SIG-M5 (cell line): ENCODE results near the gene INPP4A.

Source experiments
- DNase-seq: peaks from one replicate; lab custom pipeline; 2025; lab: John Stamatoyannopoulos, UW

Gene INPP4A

DNA sequence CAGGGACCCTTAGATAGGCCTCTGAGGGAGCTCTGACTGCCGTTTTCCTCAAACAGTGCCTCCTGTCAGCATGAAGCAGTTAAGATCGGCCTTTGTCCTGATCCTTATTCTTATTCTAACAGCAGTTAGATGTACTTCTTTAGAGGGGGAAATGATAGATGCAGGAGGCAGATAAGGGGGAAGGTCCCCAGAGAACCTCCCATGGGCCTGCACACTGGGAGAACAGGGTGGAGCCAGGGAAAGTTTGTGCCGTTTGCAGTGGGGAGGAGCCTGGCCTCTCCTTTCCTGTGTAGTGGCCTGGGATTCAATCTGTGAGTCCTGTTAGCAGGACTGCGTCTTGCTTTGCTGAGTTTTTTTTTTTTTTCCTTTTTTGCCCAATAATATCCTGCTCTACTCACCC is 7.9 kb upstream of the INPP4A start:
- no peak for DNase-seq

DNA sequence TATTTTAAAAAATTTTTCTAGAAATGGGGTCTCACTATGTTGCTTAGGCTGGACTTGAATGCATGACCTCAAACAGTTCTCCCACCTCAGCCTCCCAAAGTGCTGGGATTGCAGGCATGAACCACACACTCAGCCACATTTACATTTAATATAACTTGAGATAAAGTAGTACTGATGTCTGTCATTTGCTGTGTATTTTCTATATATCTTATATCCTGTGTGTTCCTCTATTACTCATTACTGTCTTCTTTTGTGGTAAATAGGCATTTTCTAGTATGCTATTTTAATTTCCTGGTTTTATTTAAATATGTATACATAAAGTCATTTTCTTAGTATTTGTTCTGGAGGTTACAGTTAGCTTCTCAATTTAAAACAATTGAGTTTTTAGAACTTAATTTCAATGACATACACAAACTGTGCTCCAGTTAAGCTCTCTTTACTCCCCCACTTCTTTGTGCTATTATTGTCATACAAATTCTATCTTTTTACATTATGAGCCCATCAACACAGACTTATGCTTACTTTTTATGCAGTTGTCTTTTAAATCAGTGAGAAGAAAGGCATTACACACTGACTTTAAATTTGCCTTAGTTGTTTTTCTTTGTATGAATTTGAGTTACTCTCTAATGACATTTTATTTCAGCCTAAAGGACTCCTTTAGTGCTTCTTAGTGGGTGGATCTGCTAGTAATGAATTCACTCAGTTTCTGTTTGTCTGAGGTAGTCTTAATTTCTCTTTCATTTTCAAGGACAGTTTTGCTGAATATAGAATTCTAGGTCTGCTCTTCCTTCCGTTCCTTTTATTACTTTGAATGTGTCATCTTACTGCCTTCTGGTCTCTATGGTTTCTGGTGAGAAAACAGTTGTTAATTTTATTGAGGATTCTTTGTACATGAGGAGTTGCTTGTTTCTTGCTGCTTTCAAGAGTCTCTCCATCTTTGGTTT is 6.2 kb upstream of the INPP4A start:
- no peak for DNase-seq

DNA sequence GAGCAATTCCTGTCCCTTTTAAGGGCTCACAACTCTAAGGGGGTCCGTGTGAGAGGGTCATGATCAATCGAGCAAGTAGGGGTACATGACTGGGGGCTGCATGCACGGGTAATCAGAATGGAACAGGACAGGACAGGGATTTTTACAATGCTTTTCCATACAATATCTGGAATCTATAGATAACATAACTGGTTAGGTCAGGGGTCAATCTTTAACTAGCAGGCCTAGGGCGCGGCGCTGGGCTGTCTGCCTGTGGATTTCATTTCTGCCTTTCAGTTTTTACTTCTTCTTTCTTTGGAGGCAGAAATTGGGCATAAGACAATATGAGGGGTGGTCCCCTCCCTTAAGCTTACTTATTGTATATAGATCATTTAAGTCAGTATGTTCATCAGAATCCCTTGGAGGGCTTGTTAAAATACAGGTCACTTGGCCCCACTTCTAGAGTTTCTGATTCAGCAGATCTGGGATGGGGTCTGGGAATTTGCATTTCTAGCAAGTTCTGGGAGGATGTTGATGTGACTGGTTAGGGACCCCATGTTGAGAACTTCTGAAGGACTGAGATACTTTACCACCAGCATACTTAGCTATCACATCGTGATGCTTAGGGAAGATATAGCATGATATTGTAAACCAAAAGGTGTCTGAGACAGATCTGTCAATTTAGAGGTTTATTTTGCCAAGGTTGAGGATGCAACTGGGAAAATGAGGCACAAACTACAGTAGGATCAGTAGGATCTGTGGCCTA is 2.8 kb upstream of the INPP4A start:
- no peak for DNase-seq

DNA sequence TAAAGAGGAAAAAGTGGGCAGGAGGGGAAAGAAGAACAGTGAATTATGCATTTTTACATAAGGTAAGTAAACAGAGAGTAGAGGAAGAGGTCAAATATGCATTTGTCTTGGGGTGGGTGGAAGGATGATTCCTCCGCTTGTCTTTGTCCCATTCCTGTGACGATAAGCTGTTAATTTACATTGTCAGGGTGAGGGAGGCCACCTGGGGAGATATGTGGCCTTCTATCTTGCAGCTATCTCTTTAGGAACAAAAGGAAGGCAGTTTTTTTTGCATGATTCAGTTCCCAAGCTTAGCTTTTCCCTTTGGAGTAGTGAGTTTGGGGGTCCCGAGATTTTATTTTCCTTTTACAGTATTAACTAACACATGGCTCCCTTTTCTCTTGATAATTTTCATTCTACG is 2.2 kb upstream of the INPP4A start:
- no peak for DNase-seq

DNA sequence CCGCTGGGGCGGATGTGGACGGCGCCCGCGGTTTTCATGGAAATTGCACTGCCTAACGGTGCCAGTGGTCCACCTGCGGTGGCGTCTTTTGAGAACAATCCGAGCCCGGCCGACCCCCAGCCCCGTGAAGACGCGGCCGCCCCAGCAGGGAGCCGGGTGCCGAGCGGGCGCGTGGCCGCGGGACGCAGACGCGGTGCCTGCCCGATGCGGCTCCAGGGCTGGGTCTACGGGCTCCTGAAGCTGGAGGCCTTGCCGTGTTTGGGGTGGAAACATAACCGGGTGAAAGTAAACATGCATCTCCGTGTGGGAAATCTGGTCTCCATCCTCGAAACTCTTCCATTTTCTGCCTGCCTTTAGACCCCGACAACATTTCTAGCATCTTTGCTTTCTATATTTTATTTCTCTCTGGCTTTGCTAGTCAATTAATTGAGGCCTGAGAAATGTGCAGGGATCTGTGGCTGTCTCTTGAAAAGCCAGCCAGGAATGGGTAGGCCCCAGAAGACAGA is 572 bp downstream of the INPP4A start:
- DNase-seq: no peak

DNA sequence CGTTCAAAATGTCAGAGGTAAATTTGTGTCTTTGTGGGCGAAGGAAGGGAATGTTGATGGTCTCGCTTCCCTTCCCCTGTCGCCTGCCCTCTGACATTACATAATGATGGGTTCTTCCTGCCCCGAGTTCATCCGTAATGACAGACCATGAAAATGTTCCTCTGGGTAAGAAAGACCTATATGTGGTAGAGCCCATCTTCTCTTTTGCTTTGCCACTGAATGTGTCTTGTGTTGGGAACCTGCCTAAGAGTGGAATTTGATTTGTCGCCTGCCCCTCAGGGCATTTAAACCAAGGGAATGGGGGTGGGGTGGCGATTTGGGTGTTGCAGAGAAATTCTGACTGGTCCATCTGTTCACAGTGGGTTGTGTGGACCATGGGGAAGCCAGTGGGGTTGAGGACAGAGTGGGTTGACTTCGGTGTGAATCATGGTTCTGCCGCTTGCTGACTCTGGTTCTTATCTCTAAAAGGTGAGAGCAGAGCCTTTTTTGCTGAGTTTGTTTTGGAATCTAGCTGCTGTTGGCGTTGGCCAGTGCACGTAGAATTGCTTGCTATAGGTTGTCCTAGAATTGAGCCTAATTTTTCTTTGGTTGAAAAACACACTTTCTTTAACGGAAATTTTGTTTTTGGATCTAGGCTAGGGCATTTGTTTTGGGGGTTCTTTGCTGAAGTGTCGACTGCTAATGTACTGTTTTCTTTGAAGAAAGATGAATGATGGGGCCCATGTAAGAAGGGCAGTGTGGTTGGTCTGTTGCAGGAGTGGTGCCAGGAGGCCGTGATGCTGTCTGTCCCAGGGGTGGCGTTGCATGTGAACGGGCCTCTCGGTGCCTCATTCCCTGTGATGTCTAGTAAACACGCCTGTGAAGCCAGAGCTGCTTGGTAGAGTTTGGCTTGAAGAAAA is 1.3 kb downstream of the INPP4A start:
- no peak for DNase-seq

DNA sequence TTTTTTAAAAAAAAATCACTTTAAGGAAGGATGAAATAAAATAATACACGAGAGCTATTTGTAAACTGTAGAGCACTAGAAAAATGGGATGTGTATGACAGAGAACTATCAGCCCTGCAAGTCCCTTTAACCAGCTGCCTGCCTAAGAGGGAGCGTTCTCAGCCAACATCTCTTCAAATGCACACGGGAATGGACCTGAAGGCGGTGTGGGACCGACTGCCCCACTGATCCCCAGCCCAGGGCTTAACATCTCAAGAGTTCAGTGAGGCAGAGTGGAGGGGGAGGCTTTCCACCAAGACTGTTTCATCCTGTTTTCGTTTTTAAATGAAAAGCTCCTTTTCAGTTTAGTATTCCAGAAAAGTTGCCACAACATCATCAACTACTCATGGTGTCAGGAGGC is 2.2 kb downstream of the INPP4A start:
- no peak for DNase-seq

DNA sequence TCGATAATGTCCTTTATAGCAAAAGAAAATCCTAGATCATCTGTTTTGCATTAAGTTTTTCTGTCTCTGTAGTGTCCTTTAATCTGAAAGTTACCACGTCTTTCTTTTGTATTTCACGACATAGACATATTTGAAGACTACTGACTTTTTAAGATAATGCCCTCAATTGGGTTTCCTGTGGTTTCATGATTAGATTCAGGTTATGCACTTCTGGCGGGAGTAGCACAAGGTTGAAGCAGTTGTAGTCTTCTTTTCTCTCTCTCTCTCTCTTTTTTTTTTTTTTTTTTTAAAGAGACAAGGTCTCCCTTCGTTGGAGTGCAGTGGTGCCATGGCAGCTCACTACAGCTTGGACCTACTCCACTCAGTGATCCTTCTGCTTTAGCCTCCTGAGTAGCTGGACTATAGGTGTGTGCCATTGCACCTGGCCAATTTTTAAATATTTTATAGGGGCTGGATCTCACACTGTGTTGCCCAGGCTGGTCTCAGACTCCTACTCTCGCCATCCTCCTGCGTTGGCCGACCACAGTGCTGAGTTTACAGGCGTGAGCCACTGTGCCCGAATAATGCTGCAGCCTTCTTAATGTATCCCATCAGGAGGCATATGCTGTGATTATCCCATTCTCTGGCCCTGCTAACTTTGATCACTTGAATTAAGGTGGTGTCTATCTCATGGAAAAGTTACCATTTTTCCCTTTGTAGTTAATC is 3.9 kb downstream of the INPP4A start:
- DNase-seq: no peak

DNA sequence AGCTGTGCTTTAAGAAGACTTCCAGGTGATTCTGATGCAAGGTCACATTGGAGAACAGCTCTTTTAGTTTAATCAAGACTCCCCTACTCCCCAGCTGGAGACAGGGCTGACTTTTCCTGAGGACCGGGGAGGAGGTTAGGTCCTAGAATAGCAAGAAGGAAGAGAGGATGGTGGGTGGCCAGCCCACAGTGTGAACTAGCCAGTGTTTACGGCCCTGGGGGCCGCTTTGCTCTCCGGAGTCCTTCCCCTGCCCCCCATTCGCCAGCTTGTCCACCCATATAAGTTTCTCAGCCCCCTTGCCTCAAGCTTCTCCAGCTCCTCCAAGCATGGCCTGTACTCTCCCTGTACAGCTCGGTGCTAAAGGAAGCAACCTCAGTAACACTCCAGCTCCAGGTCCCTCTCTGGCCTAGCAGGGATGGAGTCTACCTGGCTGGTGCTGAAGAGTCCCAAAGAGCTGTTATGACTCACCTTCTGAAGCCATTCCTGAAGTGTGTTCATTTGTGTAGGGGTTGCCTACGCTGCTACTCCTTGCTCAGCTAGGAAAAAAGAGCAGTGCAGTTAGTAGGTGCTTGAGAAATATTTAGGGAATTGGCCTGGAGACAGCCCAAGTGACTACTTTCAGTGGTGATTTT is 7.9 kb downstream of the INPP4A start:
- DNase-seq: no peak

DNA sequence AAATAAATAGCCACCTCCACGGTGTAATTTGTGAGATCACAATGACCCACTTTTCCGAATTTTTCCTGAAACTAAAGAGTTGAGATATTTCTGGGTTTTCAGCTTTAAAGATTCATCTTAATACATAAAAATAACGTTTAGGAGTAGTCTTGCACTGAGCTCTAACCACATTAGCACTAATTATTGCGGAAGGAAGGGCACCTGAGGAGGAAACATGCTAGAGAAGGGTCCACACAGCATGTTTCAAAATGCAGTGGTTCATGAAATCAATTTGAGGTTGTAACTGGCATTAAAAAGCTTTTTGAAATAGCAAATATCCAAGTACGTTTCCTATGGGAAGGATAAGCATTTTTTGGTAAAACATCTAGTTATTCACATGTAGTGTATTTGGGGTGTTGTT is 8.4 kb downstream of the INPP4A start:
- no peak for DNase-seq

DNA sequence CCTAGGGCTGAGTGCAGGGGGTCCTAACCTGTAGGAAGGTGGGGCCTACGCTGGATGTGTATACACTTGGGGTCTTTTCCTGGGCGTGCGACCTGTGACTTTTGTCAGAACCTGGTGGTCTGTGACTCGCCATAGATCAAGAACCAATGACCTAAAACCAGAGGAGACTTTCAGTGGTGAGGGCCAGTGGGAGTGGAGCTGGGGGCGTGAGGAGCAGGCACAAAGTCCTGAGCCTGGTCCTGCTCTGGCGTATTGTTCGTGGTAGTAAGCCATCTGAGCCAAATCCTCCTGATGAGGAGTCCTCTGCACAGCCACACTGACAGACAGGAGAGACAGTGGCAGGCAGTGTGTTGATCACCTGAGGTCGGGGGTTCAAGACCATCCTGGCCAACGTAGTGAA is 8.9 kb downstream of the INPP4A start:
- DNase-seq: no peak

DNA sequence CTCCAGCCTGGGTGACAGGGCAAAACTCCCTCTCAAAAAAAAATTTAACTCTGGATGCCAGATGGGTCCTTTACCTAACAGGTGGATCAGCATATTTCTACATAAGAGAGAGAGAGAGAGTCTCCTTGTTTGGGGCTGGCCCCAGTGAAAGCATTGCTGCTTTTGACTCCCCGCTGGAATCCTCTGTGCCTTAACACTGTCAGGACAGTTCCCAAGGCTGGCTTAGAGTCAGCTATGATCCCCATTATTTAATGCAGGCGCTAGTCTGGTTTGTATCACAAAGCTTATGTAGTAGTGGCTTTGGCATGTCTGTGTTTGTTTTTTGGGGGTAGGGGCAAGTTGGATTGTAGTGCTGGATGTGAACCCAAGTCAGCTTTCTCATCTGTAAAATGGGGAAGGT is 9.4 kb downstream of the INPP4A start:
- no peak for DNase-seq

DNA sequence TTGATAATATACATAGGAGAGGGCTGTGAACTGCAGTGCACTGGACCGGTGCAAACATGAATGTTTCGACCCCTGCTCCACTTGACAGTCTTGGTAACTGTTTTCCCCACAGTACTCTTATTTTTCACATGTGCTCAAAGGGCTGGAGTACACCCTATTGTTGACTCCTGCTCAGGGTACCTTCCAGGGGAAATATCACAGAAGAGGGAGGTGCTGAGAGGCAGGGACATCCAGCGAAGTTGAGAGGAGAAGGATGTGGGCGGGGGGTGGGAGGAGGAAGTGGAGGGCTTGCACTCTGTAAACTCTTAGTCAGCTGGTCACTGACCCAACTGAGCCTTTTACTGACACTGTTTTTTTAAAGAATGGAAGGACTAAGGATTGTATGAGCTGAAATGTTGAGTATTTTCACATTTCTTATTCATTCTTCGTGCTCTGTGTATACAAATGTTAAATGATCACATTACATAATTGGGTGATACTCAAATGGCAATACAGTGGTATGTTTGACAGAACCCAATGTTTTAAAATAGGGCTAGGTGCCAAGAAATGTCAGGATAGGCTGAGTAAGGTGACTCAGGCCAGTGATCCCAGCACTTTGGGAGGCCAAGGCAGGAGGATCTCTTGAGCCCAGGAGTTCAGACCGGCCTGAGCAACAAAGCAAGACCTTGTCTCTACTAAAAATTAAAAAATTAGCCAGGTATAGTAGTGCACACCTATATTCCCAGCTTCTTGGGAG is 10.0 kb downstream of the INPP4A start:
- no peak for DNase-seq

DNA sequence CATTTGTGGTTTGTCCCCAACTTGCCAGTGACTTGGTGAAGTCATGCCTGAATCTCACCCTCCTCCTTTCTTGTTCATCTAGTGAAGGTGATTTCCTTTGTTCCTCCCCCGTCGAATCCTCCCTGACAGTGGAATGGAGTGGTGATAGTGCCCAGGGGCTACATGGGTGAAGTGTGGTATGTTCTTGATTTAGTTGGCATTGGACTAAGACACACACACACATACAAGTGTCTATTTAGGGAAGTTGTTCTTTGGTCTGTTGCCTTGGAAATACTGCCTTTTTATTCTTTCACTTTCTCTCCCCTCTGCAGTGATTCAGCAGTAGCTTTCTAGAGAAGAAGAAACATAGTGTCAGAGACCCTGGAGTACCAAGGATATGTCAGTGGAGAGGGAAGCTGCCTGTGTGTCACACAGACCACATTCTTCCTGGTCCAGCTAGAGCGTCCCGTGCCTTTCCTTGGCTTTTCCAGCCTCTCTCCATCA is 10.9 kb downstream of the INPP4A start:
- no peak for DNase-seq

DNA sequence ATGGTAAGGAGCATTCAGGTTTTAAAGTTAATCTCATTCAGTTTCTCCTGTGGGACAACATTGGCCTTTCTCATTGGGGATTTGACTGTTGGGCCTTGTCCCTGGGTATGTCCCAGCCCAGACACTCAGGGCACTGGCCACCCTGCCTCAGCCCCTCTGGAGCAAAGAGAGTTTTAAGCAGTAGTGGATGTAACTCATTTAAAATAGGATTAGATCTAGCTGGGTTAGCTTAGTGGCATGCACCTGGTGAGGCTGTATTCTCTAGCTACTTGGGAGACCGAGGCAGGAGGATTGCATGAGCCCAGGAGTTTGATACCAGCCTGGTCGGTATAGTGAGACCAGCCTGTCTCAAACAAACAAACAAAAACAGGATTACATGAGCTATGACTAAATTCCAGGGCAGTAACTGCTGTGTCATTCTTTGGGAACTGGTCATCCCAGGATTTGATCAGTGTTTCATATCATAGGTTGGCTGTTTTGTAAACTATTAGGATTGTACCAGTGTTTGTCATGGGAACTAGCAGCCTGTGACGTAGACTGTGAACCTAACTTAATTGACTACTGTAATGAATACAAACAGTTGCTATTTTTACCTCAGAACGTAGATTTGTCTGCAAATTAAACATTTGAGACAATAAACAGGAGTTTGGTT is 12.5 kb downstream of the INPP4A start:
- no peak for DNase-seq

DNA sequence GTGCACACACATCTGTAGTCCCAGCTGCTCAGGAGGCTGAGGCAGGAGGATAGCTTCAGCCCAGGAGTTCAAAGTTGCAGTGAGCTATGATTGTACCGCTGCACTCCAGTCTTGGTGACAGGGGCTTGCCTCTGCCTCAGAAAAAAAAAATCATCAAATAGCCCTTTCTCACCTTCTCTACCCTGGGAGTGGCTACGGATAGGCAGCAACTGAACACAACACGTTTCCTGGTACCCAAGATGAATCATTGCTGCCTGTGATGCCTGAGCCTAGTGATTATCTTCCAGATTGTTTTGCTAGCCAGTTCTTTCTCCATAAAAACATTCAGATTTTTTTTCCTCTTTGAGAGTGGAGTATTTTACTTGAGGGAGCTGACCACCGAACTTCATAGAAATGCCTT is 13.5 kb downstream of the INPP4A start:
- DNase-seq: no peak

DNA sequence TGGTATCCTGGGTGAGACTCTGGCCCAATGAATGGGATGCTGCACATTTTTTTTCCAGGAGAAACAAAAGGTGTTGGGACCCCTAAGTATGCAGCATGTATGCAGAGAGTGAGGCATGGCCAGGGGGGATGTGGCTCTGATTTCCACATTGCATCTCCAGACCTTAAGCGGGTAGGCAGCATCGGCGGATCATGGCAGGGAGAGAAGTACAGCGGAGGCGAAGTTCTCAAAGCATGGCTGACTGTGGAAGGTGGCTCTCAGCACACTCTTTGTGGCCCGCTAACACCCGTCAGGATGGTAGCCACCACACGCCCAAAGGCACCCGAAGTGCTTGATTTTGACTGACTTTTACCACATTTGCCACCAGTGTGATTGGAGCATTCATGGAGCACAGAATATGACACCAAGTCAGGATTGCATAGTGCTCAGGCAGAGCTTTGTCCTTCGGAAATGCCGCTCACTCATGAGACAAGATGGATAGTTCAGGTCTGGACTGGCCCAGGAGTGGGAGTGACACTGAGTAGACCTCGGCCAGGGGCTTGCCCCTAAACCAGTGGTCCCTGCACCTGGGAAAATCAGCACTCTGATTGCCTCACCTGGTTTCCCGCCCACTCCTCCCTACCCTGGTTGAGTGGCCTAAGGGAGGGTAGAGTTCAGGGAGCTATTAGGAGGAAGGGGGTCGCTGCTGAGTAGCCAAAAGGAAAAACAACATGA is 14.2 kb downstream of the INPP4A start:
- DNase-seq: no peak

DNA sequence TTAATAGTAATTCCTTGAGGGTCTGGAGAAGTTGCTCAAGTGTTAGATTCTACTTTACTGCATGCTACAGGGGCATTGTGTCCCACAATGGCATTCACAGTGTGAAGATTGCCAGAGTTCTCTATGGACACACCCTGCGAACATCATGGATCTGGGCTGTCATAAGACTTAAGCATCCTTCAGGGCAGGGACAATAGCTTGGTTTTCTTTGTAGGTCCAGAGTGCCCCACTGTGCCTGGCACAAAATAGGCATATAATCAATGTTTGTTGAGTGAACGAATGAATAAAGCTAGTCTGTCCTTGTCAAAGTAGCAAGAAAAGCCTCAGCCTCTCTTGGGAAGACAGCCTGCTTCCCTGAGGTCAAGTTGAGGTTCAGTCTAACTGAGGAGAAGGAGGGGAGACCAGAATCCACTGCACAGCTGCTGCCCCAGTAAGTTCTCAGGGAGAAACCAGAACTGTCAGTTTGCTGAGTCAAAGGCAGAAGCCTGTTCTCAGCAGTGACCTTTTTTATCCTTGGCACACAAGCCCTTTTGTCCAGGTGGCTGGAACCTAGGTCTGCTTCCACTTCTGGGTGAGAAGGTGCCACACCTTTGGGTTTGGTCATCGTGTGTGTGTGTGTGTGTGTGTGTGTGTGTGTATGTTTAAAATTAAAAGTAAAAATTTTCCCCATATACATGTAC is 15.0 kb downstream of the INPP4A start:
- no peak for DNase-seq
